MCF 10A (cell line): ENCODE measurements around the gene CFAP53. TPM values are rescaled to one million over a fixed set of nuclear protein-coding genes. Genes with fewer than 3 reads are reported as not detected.
"Not testable (repeated sequence)": the region's sequence is repeated elsewhere in the genome, so short reads cannot be mapped to it uniquely, and the experiment has no call there.

Source experiments
- BruUV-seq: library from RNA; stranded (reverse); fragments of 400-500 nt; replicated peaks from 2 replicates; lab custom pipeline; 2021; lab: Mats Ljungman, UMichigan
- CTCF ChIA-PET: fragments of 300-600 bp; sonication (Branson Sonifier 250); formaldehyde crosslinking; extraction: SDS; loops from one replicate; lab custom pipeline; 2021; ENCODE audit warnings: antibody characterized with exemption, inconsistent platforms; lab: Yijun Ruan, JAX
- POLR2A ChIA-PET: fragments of 300-600, 350-650 bp; sonication (Branson Sonifier 250); formaldehyde crosslinking; extraction: SDS; loops from one replicate; lab custom pipeline; 2020; ENCODE audit warnings: antibody characterized with exemption, inconsistent platforms; lab: Yijun Ruan, JAX
- DNase-seq: peaks from one replicate; pipeline ENCODE4 v3.0.0-alpha.2; 2018; ENCODE audit not compliant: unreplicated experiment
- H3K27ac Mint-ChIP-seq: one replicate; pipeline ENCODE4 v1.8.0; 2022; ENCODE audit warnings: mild to moderate bottlenecking, low read depth, mixed read lengths; ENCODE audit not compliant: unreplicated experiment
- H3K27me3 Mint-ChIP-seq: one replicate; pipeline ENCODE4 v1.8.0; 2022; ENCODE audit warnings: mixed read lengths; ENCODE audit not compliant: insufficient read depth, unreplicated experiment
- H3K36me3 Mint-ChIP-seq: one replicate; pipeline ENCODE4 v1.8.0; 2022; ENCODE audit warnings: mild to moderate bottlenecking, moderate library complexity, mixed read lengths; ENCODE audit not compliant: insufficient read depth, unreplicated experiment
- H3K4me1 Mint-ChIP-seq: one replicate; pipeline ENCODE4 v1.8.0; 2022; ENCODE audit warnings: mixed read lengths; ENCODE audit not compliant: insufficient read depth, unreplicated experiment
- H3K4me3 Mint-ChIP-seq: one replicate; pipeline ENCODE4 v1.8.0; 2022; ENCODE audit warnings: mild to moderate bottlenecking, moderate library complexity, mixed read lengths; ENCODE audit not compliant: unreplicated experiment
- H3K9me3 Mint-ChIP-seq: one replicate; pipeline ENCODE4 v1.8.0; 2022; ENCODE audit warnings: mixed read lengths; ENCODE audit not compliant: unreplicated experiment
- CTCF ChIP-seq: fragments of 200-600 bp; IDR thresholded peaks from one replicate; pipeline ENCODE4 v1.8.0; 2022; ENCODE audit warnings: antibody characterized with exemption, mild to moderate bottlenecking; ENCODE audit not compliant: unreplicated experiment
- intact Hi-C: fragments of 100-400 bp; cut with micrococcal nuclease; formaldehyde crosslinking; loops from 2 replicates; pipeline ENCODE4 v1.14.1; 2022
- total RNA-seq: library from RNA; stranded (reverse); gene quantifications from 2 replicates; pipeline ENCODE4 v1.2.3, GENCODE V29; 2022

CFAP53 gene
- total RNA-seq, 1 experiment from 2014 or later = 2.2 TPM

GRCh38 chr18:50313031-50313607 lies 46.8 kb upstream of the CFAP53 start:
- ChIA-PET POLR2A (interaction anchor here (0.8 kb wide), 1 partner anchor 24 kb away, joined by 3 read pairs; no protein-coding TSS in a partner anchor), CTCF (no interaction called here)
- no peak for DNase-seq
- TF ChIP-seq CTCF = no peak
- H3K4me1 Mint-ChIP-seq = peaks cover 7% of the 10 kb centered on the region
- no TSS peak for BruUV-seq
- no peak overlapping the region for H3K27ac Mint-ChIP-seq
- no peaks in the 10 kb centered on the region for H3K36me3 Mint-ChIP-seq
- H3K27me3 Mint-ChIP-seq = no peaks in the 10 kb centered on the region
- intact Hi-C loops = no loop called here
- H3K9me3 Mint-ChIP-seq = no peaks in the 10 kb centered on the region
- H3K4me3 Mint-ChIP-seq = no peak overlapping the region

GRCh38 chr18:50312296-50313030 lies 46.2 kb upstream of the CFAP53 start:
- CTCF ChIA-PET = no interaction called here
- intact Hi-C loops = no loop called here
- H3K4me3 Mint-ChIP-seq = no peak overlapping the region
- no peak overlapping the region for H3K27ac Mint-ChIP-seq
- H3K36me3 Mint-ChIP-seq = no peaks in the 10 kb centered on the region
- BruUV-seq = no TSS peak
- H3K4me1 Mint-ChIP-seq = peaks cover 12% of the 10 kb centered on the region
- TF ChIP-seq CTCF = no peak
- no peaks in the 10 kb centered on the region for H3K9me3 Mint-ChIP-seq
- no peak for DNase-seq
- POLR2A ChIA-PET = interaction anchor here (0.8 kb wide), 1 partner anchor 23 kb away, joined by 3 read pairs; no protein-coding TSS in a partner anchor
- H3K27me3 Mint-ChIP-seq = no peaks in the 10 kb centered on the region

GRCh38 chr18:50311650-50312049 lies 45.4 kb upstream of the CFAP53 start:
- H3K4me1 Mint-ChIP-seq = peaks cover 13% of the 10 kb centered on the region
- no peaks in the 10 kb centered on the region for H3K36me3 Mint-ChIP-seq
- no peaks in the 10 kb centered on the region for H3K27me3 Mint-ChIP-seq
- intact Hi-C loops = no loop called here
- no peak for DNase-seq
- TF ChIP-seq CTCF = no peak
- no peak overlapping the region for H3K27ac Mint-ChIP-seq
- H3K9me3 Mint-ChIP-seq = no peaks in the 10 kb centered on the region
- CTCF ChIA-PET = interaction anchor here (1.3 kb wide), 1 partner anchor 46 kb away, joined by 4 read pairs; no protein-coding TSS in a partner anchor
- POLR2A ChIA-PET = no interaction called here
- no peak overlapping the region for H3K4me3 Mint-ChIP-seq
- no TSS peak for BruUV-seq

GRCh38 chr18:50310080-50310479 lies 43.8 kb upstream of the CFAP53 start:
- intact Hi-C loops = no loop called here
- no peak for TF ChIP-seq CTCF
- Mint-ChIP-seq H3K4me1 (peaks cover 13% of the 10 kb centered on the region), H3K9me3 (no peaks in the 10 kb centered on the region), H3K4me3 (no peak overlapping the region), H3K27ac (peak overlapping the region; percentile 49), H3K27me3 (no peaks in the 10 kb centered on the region), H3K36me3 (no peaks in the 10 kb centered on the region)
- no peak for DNase-seq
- CTCF ChIA-PET = interaction anchor here (1.1 to 2.0 kb wide), 2 partner anchors 47 to 154 kb away, joined by 3 to 16 read pairs; no protein-coding TSS in a partner anchor
- no TSS peak for BruUV-seq
- POLR2A ChIA-PET = interaction anchor here (0.6 to 3.6 kb wide), 2 partner anchors 21 to 65 kb away, joined by 4 to 36 read pairs; no protein-coding TSS in a partner anchor

- peaks cover 13% of the 10 kb centered on the region for H3K4me1 Mint-ChIP-seq
- not testable (repeated sequence) for H3K36me3 Mint-ChIP-seq, H3K27me3 Mint-ChIP-seq, BruUV-seq, H3K9me3 Mint-ChIP-seq
- DNase-seq = peak; percentile 69
- ChIA-PET CTCF (interaction anchor here (0.7 to 2.0 kb wide), 3 partner anchors 48 to 155 kb away, joined by 3 to 16 read pairs (median 3); no protein-coding TSS in a partner anchor), POLR2A (interaction anchor here (0.8 to 3.6 kb wide), 9 partner anchors 15 to 822 kb away, joined by 3 to 36 read pairs (median 8); partner anchors contain the start of genes C18orf32 and MBD1)
- intact Hi-C loops = loop anchor here (1.0 to 5.0 kb wide), 2 partner anchors 22 to 48 kb away; partner anchors contain the start of gene CXXC1
- H3K27ac Mint-ChIP-seq = peak overlapping the region; percentile 94
- H3K4me3 Mint-ChIP-seq = peak overlapping the region; percentile 88
These were observed 42.6 kb upstream of the CFAP53 start for GRCh38 chr18:50308851-50309250.
